Natural killer cell (primary cell): Measurements from ENCODE around the gene RSPRY1. TPM values are rescaled to one million over a fixed set of nuclear protein-coding genes. Genes with fewer than 3 reads are reported as not detected.
A peak's percentile ranks its signal among the peaks of the same experiment; 100 is the strongest.
"Not testable (repeated sequence)": the region's sequence is repeated elsewhere in the genome, so short reads cannot be mapped to it uniquely, and the experiment has no call there.

Experiments used
- ATAC-seq, 3 donors: fragments of 150-1000 bp in 2 of 3; fragments of 200-7000 bp in 1 of 3; cut with Tn5 transposase; 1 replicate in 1 of 3; 2 replicates in 2 of 3; pipeline ENCODE4 v1.10.0; 2021; ENCODE audit warnings: mild to moderate bottlenecking in 2 of 3, moderate library complexity in 2 of 3
- DNase-seq, 2 donors: peaks; one replicate each; pipeline versions ENCODE4 v3.0.0 to v3.0.0-alpha.2; 2013 to 2021; ENCODE audit warnings: mixed read lengths in 1 of 2
- H3K27ac ChIP-seq: one replicate; pipeline ENCODE4 v1.5.1; 2013; ENCODE audit warnings: mild to moderate bottlenecking, low read length
- H3K27me3 ChIP-seq: one replicate; pipeline ENCODE4 v1.6.1; 2013; ENCODE audit warnings: low read length; ENCODE audit not compliant: control insufficient read depth, insufficient read depth
- H3K36me3 ChIP-seq: one replicate; pipeline ENCODE4 v1.6.1; 2013; ENCODE audit warnings: low read length; ENCODE audit not compliant: control insufficient read depth, insufficient read depth
- H3K4me1 ChIP-seq: one replicate; pipeline ENCODE4 v1.6.1; 2013; ENCODE audit warnings: low read length; ENCODE audit not compliant: control insufficient read depth, insufficient read depth
- H3K4me3 ChIP-seq: one replicate; pipeline ENCODE4 v1.5.1; 2013; ENCODE audit warnings: low read length
- H3K9me3 ChIP-seq: one replicate; pipeline ENCODE4 v1.6.1; 2013; ENCODE audit warnings: low read length; ENCODE audit not compliant: control insufficient read depth, insufficient read depth
- H3K27ac Mint-ChIP-seq, 2 donors: one replicate each; pipeline ENCODE4 v1.8.0; 2022; ENCODE audit warnings: mild to moderate bottlenecking in 2 of 2, mixed read lengths in 2 of 2, moderate library complexity in 1 of 2
- H3K27me3 Mint-ChIP-seq, 2 donors: one replicate each; pipeline ENCODE4 v1.8.0; 2022; ENCODE audit warnings: low read depth in 2 of 2, mixed read lengths in 2 of 2
- H3K36me3 Mint-ChIP-seq: one replicate; pipeline ENCODE4 v1.8.0; 2022; ENCODE audit warnings: mixed read lengths
- H3K4me1 Mint-ChIP-seq, 2 donors: one replicate each; pipeline ENCODE4 v1.8.0; 2022; ENCODE audit warnings: mixed read lengths in 2 of 2
- H3K4me3 Mint-ChIP-seq: one replicate; pipeline ENCODE4 v1.8.0; 2022; ENCODE audit warnings: mild to moderate bottlenecking, moderate library complexity, mixed read lengths
- H3K9me3 Mint-ChIP-seq, 2 donors: one replicate each; pipeline ENCODE4 v1.8.0; 2022; ENCODE audit warnings: mixed read lengths in 2 of 2
- WGBS: methylation state at CpG from one replicate; pipeline ENCODE4 v1.1.7; 2013; ENCODE audit warnings: missing lambda C conversion rate; ENCODE audit not compliant: insufficient coverage; 5-methylcytosine and 5-hydroxymethylcytosine counted together
- intact Hi-C: fragments of 100-400 bp; cut with micrococcal nuclease; formaldehyde crosslinking; loops from one replicate; pipeline ENCODE4 v1.14.2; 2022
- total RNA-seq, 4 donors: library from RNA; stranded (reverse); fragments of 120-200 nt in 1 of 4; gene quantifications; one replicate each; pipeline versions ENCODE4 v1.2.3 to v1.2.4, GENCODE V29; 2013 to 2022
- TF ChIP-seq, protein P1 (sequence below): fragments of 200-600 bp; IDR thresholded peaks from one replicate; pipeline ENCODE4 v1.8.0; 2022; ENCODE audit warnings: antibody characterized with exemption

RSPRY1 gene
- total RNA-seq, 3 donors from 2014 or later (not counting 1 experiment from before 2014, with no cell fraction given) = 22.6 to 26.6 (median 23.4) TPM

DNA sequence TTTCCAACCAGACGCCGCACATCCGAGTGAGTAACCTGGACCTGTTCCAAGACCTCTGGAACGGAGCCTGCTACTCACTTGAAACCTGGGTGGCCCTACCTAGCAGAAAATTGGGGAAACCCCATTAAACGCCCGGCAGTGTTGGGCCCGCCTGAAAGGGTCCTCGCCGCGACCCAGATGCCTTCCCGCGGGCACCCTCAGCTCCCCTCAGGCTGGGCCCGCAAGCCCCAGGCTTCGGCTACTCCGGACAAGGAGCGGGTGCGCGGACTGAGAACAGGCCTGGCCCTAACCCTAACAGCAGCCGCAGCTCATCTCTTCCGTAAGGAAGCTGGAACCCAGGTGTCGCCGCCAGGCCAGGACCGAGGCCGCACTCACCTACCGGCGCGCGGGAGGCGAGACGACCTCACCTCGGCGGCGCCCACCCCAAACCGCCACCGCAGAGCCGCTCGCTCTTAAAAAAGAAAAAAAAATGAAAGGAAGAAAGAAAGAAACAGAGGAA, 634 bp upstream of the RSPRY1 start:
- peak overlapping the region; percentile 100 for H3K4me3 Mint-ChIP-seq
- peak overlapping the region; percentile 98 to 99 for H3K27ac Mint-ChIP-seq
- H3K9me3 Mint-ChIP-seq = no peaks in the 10 kb centered on the region
- H3K27ac ChIP-seq = peak overlapping the region; percentile 94
- H3K36me3 Mint-ChIP-seq = no peaks in the 10 kb centered on the region
- ATAC-seq (peak; percentile 14 to 18 (median 15)), DNase-seq (peak in 1 of 2 donors; percentile 67)
- peaks cover 21% of the 10 kb centered on the region for H3K4me1 ChIP-seq
- H3K27me3 ChIP-seq = no peaks in the 10 kb centered on the region
- WGBS = under 1% methylated on average over 37 of the region's 37 CpGs
- no peaks in the 10 kb centered on the region for H3K27me3 Mint-ChIP-seq
- H3K9me3 ChIP-seq = no peaks in the 10 kb centered on the region
- H3K4me1 Mint-ChIP-seq = peaks cover 47 to 52% of the 10 kb centered on the region in 2 donors
- TF ChIP-seq, protein P1, sequence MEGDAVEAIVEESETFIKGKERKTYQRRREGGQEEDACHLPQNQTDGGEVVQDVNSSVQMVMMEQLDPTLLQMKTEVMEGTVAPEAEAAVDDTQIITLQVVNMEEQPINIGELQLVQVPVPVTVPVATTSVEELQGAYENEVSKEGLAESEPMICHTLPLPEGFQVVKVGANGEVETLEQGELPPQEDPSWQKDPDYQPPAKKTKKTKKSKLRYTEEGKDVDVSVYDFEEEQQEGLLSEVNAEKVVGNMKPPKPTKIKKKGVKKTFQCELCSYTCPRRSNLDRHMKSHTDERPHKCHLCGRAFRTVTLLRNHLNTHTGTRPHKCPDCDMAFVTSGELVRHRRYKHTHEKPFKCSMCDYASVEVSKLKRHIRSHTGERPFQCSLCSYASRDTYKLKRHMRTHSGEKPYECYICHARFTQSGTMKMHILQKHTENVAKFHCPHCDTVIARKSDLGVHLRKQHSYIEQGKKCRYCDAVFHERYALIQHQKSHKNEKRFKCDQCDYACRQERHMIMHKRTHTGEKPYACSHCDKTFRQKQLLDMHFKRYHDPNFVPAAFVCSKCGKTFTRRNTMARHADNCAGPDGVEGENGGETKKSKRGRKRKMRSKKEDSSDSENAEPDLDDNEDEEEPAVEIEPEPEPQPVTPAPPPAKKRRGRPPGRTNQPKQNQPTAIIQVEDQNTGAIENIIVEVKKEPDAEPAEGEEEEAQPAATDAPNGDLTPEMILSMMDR = no peak
- H3K36me3 ChIP-seq = no peaks in the 10 kb centered on the region
- peak overlapping the region; percentile 98 for H3K4me3 ChIP-seq
- intact Hi-C loops = loop anchor here (5.0 kb wide), 2 partner anchors 103 to 552 kb away; partner anchors contain the start of gene KATNB1

DNA sequence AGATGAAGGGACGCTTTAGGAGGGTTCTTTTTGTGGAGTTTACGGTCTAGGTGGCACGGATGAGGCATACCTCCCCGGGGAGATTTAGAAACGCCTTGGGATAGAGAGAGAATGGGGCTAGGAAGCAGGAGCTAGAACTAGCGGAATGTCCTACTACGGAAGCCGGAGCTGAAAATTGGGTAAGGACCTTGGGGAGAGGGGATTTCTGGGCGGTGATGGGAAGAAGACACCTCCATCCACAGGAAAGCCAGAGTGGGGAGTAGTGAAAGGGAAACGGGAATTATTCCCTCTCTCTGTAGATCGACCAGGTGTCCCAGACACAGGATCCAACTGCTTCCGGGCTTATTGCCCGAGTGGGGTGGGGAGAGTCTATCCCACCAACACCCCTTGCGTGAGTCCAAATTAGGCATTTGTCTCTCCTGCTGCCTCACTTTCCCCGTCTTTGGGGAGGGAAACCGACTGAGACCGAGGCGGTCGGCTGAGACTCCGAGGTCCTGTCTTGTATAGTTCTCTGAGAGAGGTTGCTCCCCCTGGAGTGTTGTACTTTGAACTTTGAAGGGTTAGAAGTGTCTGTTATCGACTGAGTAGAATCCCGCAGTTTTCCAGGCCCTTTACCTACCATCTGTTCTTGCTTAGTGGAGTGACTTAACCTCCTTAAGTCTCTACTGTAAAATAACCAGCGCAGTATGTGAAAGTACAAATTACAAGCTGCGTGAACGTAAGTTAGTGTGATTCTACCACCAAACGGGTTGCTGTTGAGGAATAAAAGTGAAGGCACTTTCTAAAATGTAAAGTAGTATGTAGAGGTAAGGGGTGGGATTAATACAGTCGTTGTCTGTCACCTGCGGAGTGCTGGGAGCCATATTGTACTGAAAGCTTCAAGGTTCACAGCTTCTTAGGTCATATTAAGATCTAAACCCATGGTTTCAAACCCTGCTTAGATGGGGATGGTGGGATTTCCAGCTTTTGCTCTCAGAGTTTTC, 1.0 kb downstream of the RSPRY1 start:
- H3K27me3 Mint-ChIP-seq = no peaks in the 10 kb centered on the region
- H3K27ac ChIP-seq = peak overlapping the region; percentile 96
- peak overlapping the region; percentile 98 to 99 for H3K27ac Mint-ChIP-seq
- peaks cover 45 to 47% of the 10 kb centered on the region in 2 donors for H3K4me1 Mint-ChIP-seq
- H3K36me3 ChIP-seq = no peaks in the 10 kb centered on the region
- H3K9me3 ChIP-seq = no peaks in the 10 kb centered on the region
- peak; percentile 17 to 56 for DNase-seq
- ATAC-seq = no peak
- peaks cover 21% of the 10 kb centered on the region for H3K4me1 ChIP-seq
- 1% methylated on average over 24 of the region's 28 CpGs for WGBS
- H3K27me3 ChIP-seq = no peaks in the 10 kb centered on the region
- H3K36me3 Mint-ChIP-seq = no peaks in the 10 kb centered on the region
- intact Hi-C loops = loop anchor here (2.0 to 5.0 kb wide), 4 partner anchors 58 to 550 kb away; partner anchors contain the start of genes ARL2BP and KATNB1
- H3K4me3 Mint-ChIP-seq = peak overlapping the region; percentile 100
- no peaks in the 10 kb centered on the region for H3K9me3 Mint-ChIP-seq
- TF ChIP-seq, protein P1 = no peak
- H3K4me3 ChIP-seq = peak overlapping the region; percentile 98

DNA sequence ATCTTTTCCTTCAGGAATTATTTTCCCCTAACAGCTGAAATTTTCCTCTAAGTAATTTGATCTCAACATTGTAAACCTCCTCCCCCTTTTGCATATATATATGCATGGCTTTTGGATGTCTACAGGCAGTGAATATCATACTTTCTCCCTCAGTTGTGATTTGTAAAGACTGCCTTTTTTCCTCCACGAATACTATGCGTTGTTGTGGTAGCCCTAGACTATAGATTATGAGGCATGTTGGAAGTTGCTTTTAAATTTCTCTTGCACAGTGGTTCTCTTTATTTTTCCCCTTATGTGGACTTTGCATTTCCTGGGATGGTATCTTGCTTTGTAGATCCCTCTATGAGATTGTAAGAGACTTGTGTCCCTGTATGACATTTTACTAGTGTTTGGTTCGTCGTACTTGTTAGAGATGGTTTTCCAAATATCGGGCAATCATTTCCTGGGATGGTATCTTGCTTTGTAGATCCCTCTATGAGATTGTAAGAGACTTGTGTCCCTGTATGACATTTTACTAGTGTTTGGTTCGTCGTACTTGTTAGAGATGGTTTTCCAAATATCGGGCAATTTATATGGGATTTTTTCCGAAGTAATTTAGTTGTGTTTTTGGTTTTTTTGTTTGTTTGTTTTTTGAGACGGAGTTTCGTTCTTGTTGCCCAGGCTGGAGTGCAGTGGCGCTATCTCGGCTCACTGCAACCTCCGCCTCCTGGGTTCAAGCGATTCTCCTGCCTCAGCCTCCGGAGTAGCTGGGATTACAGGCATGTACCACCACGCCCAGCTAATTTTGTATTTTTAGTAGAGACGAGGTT, 2.0 kb downstream of the RSPRY1 start:
- H3K9me3 ChIP-seq, H3K36me3 Mint-ChIP-seq, H3K27me3 Mint-ChIP-seq, H3K4me3 ChIP-seq, DNase-seq, H3K36me3 ChIP-seq, H3K9me3 Mint-ChIP-seq, H3K27me3 ChIP-seq, ATAC-seq: not testable (repeated sequence)
- 94% methylated on average over 16 of the region's 18 CpGs for WGBS
- intact Hi-C loops = loop anchor here (2.0 to 5.0 kb wide), 4 partner anchors 57 to 549 kb away; partner anchors contain the start of genes ARL2BP and KATNB1
- peak overlapping the region; percentile 98 to 99 for H3K27ac Mint-ChIP-seq
- H3K4me1 Mint-ChIP-seq = peaks cover 45 to 47% of the 10 kb centered on the region in 2 donors
- peak overlapping the region; percentile 100 for H3K4me3 Mint-ChIP-seq
- Histone ChIP-seq H3K4me1 (peaks cover 21% of the 10 kb centered on the region), H3K27ac (peak overlapping the region; percentile 96)
